ENCODE measurements around the gene PPIE.

PPIE gene

DNA sequence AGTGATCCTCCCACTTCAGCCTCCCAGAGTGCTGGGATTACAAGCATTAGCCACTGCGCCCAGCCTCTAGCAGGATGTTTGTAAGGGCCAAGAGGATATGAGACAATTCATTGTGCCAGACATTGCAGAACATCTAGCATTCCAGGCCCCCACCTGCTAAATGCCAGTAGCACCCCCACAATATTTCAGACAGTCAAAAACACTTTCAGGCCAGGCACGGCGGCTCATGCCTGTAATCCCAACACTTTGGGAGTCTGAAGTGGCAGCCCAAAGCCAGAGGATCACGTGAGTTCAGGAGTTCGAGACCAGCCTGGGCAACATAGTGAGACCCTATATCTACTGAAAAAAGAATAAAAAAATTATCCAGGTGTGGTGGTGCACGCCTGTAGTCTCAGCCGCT lies 12.9 kb downstream of the PPIE start:
- no peak for DNase-seq (ENCODE audit: low read depth)
- TF ChIP-seq, protein P1, sequence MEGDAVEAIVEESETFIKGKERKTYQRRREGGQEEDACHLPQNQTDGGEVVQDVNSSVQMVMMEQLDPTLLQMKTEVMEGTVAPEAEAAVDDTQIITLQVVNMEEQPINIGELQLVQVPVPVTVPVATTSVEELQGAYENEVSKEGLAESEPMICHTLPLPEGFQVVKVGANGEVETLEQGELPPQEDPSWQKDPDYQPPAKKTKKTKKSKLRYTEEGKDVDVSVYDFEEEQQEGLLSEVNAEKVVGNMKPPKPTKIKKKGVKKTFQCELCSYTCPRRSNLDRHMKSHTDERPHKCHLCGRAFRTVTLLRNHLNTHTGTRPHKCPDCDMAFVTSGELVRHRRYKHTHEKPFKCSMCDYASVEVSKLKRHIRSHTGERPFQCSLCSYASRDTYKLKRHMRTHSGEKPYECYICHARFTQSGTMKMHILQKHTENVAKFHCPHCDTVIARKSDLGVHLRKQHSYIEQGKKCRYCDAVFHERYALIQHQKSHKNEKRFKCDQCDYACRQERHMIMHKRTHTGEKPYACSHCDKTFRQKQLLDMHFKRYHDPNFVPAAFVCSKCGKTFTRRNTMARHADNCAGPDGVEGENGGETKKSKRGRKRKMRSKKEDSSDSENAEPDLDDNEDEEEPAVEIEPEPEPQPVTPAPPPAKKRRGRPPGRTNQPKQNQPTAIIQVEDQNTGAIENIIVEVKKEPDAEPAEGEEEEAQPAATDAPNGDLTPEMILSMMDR (conservative IDR thresholded peaks at IDR 0.05; ENCODE audit: low read depth, low read length): no peak

DNA sequence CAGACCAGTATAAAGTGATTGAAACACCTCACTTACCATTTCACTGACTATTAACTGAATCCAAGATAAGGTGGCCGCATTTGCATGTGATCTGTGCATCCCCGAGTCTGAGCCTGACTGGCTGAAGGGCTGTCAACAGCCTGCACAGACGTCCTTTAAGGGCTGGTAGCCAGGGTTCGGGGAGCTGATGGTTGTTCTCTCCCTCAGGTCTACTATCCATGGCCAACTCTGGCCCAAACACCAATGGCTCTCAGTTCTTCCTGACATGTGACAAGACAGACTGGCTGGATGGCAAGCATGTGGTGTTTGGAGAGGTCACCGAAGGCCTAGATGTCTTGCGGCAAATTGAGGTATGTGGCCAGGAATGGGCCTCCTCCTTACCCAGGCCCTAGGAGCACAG lies 14.0 kb downstream of the PPIE start:
- DNase-seq (ENCODE audit: low read depth): no peak
- TF ChIP-seq, protein P1 (conservative IDR thresholded peaks at IDR 0.05; ENCODE audit: low read depth, low read length): no peak
- no peak overlapping the region for H3K4me3 ChIP-seq (ENCODE audit: low read length)

More for the DNA sequence above, 12.9 kb downstream of the PPIE start:
- H3K4me3 ChIP-seq (ENCODE audit: low read length): no peak overlapping the region

DNA sequence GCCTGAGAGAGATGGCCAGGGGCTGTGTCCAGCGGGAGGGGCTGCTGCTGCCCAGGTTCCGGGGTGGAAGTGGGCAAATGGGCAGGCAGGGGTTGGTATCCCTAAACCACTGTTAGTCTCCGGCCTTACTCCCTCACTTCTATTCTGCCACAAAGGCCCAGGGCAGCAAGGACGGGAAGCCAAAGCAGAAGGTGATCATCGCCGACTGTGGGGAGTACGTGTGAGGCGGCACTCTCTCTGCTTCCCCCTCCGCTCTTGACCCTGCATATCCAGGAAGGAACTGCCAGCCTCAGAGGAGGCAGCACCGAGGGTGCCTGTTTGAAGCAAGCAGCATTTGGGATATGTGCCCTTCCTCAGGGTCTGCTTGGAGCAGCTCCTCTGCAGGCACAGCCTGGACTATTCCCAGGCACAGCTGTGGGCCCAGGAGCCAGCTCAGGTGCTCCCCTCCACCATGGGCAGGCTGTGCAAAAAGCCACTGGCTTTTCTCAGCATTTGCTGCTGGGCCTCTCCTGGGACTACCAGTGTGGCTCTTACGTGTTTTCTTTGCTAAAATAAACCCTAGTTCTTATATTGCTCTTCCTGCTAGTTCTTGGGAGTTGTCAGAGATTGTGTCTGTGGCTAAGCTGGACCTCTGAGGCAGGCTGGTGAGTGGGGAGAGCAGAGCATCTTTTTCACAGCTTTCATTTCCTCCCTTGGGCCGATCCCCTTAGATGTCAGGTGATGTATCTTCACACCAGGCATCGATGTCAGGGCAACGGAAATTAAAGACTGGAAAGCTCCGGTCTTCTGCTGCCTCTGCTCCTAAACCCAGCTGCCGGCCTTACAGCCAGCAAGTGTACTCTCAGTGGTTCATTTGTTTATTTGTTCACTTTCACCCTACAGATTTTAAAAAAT lies 14.7 kb downstream of the PPIE start:
- no peak overlapping the region for H3K4me3 ChIP-seq (ENCODE audit: low read length)
- DNase-seq (ENCODE audit: low read depth): no peak
- TF ChIP-seq, protein P1 (conservative IDR thresholded peaks at IDR 0.05; ENCODE audit: low read depth, low read length): no peak

DNA sequence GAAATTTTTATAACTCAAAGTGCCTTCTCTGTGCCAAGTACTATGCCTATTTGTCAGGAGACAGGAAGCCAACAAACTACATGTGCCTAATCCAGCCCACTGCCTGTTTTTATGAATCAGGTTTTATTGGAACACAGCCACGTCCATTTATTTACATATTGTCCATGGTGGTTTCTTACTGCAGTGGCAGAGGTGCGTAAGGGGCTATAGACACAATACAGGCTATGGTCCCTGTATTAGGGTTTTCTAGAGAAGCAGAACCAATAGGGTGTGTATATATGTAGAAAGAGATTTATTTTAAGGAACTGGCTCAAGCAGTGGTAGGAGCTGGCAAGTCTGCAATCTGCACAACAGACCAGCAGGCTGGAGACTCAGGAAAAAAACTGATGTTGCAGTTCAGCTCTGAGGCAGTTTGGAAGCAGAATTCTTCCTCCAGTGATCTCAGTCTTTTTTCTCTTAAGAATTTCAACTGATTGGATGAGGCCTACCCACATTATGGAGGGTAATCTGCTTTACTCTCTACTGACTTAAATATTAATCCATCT lies 15.4 kb downstream of the PPIE start:
- H3K4me3 ChIP-seq (ENCODE audit: low read length): no peak overlapping the region
- TF ChIP-seq, protein P1 (conservative IDR thresholded peaks at IDR 0.05; ENCODE audit: low read depth, low read length): no peak
- no peak for DNase-seq (ENCODE audit: low read depth)

DNA sequence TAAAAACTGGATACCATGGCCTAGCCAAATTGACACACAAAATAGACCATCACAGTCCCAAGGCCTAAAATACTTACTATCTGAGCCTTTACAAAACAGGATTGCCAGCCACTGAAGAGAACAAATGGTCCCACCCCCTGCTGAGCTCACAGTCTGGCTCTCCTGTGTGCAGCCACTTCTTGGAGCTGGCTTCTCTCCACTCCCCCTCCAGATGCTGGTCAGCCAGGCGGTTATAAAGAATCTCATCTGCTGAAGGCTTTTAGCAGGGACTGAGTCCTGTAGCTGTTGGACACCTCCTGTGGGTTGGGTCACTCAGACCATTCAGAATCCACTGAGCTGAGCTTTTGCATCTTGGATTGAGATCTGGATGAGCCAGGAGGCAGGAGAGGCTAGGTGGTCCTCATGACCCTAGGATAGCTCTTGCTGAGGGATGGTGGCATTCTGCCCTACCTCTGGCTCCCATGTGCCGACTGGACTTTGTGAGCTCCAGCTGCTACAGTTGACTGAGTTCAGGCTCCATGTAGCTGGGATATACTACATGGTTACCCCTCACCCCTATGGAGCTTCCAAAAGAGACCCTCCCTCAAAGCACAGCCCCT lies 16.3 kb downstream of the PPIE start:
- TF ChIP-seq, protein P1 (conservative IDR thresholded peaks at IDR 0.05; ENCODE audit: low read depth, low read length): no peak
- H3K4me3 ChIP-seq (ENCODE audit: low read length): no peak overlapping the region
- no peak for DNase-seq (ENCODE audit: low read depth)

DNA sequence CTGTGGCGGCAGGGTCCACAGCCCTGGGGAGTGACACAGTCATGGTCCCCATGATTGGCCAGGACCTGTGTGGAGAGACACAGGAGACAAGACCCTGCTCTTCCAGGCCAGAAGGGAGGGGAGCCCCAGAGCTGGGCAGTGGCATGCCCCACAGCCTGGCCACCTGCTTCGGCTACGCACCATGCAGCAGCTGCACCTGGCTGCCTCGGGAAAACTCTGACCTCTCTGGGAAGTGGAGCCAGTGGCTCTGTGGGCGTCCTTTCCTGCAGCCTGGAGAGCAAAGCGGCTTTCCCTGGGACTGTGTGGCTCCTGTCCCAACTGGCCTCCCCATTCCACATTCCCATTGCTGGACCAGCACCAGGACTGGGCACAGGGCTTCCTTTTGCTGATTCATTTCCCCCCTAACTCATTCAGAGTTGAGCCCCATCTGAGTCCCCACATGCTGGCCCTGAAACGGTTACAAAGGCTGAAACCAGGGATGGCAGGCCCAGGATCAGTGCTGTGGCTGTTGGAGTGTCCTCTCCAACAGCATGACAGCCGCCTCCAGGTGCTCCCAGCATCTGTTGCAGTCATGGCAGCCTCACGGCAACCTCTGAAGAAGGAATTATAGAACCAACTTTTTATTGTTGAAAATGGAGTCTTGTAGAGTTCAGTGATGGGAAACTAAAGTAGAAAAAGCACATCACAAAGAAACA lies 17.4 kb downstream of the PPIE start:
- H3K4me3 ChIP-seq (ENCODE audit: low read length): no peak overlapping the region
- no peak for DNase-seq (ENCODE audit: low read depth)
- TF ChIP-seq, protein P1 (conservative IDR thresholded peaks at IDR 0.05; ENCODE audit: low read depth, low read length): no peak
